ENCODE results near the gene FTL.

The FTL gene

DNA sequence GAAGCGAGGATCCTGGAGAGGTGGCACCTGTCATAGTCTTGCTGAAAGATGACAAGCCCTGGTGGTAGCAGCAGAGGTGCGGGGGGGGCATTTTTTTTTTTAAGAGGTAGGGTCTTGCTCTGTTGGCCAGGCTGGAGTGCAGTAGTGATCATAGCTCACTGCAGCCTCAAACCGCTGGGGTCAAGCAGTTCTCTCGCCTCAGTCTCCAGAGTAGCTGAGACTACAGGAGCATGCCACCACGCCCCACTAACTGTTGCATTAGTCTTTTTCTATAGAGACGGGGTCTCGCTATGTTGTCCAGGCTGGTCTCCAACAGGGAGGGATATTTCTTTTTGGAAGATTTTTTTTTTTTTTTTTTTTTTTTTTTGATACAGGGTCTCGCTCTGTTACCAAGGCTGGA is 7.1 kb upstream of the FTL start:
- POLR2A ChIA-PET: interaction anchor here (0.9 kb wide), 1 partner anchor 10 kb away, joined by 3 read pairs; no protein-coding TSS in a partner anchor
- TF ChIP-seq, protein P1, sequence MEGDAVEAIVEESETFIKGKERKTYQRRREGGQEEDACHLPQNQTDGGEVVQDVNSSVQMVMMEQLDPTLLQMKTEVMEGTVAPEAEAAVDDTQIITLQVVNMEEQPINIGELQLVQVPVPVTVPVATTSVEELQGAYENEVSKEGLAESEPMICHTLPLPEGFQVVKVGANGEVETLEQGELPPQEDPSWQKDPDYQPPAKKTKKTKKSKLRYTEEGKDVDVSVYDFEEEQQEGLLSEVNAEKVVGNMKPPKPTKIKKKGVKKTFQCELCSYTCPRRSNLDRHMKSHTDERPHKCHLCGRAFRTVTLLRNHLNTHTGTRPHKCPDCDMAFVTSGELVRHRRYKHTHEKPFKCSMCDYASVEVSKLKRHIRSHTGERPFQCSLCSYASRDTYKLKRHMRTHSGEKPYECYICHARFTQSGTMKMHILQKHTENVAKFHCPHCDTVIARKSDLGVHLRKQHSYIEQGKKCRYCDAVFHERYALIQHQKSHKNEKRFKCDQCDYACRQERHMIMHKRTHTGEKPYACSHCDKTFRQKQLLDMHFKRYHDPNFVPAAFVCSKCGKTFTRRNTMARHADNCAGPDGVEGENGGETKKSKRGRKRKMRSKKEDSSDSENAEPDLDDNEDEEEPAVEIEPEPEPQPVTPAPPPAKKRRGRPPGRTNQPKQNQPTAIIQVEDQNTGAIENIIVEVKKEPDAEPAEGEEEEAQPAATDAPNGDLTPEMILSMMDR (IDR thresholded peaks at IDR 0.05; ENCODE audit: insufficient read depth, low read length, missing control alignments): no peak
- no peak for DNase-seq (ENCODE audit: low read depth, low spot score)
- CTCF ChIA-PET: no interaction called here
- H3K4me3 ChIP-seq (ENCODE audit: low read depth, low read length): no peak overlapping the region

DNA sequence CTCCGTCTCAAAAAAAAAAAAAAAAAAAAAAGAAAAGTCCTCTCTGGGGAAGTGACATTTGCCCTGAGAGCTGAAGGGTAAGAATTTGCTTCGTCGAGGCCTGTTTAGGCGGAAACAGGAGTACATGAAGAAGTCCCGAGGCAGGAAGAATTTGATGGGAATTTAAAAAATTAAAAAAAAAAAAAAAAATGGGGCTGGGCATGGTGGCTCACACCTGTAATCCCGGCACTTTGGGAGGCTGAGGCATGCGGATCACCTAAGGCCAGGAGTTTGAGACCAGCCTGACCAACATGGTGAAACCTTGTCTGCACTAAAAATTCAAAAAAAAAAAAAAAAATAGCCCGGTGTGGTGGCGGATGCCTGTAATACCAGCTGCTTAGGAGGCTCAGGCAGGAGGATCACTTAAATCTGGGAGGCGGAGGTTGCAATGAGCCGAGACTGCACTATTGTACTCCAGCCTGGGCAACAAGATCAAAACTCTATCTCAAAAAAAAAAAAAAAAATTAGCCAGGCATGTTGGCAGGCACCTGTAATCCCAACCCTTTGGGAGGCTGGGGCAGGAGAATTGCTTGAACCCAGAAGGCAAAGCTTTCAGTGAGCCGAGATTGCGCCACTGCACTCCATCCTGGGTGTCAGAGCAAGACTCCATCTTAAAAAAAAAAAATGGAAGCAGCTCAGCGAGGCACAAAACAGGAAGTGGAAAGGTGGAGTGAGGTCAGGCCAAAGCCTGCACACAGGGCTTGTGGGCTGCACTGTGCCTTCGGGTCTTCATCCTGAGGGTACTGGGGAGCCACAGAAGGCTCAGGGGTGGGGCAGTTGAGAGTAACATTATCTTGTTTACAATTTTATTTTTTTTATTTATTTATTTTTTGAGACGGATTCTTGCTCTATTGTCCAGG is 5.5 kb upstream of the FTL start:
- DNase-seq (ENCODE audit: low read depth, low spot score): no peak
- ChIA-PET POLR2A (interaction anchor here (0.6 to 0.7 kb wide), 2 partner anchors 59 to 114 kb away, joined by 3 to 4 read pairs; no protein-coding TSS in a partner anchor), CTCF (interaction anchor here (1.2 kb wide), 1 partner anchor 11 kb away, joined by 7 read pairs; no protein-coding TSS in a partner anchor)
- TF ChIP-seq, protein P1 (IDR thresholded peaks at IDR 0.05; ENCODE audit: insufficient read depth, low read length, missing control alignments): no peak
- H3K4me3 ChIP-seq (ENCODE audit: low read depth, low read length): no peak overlapping the region

DNA sequence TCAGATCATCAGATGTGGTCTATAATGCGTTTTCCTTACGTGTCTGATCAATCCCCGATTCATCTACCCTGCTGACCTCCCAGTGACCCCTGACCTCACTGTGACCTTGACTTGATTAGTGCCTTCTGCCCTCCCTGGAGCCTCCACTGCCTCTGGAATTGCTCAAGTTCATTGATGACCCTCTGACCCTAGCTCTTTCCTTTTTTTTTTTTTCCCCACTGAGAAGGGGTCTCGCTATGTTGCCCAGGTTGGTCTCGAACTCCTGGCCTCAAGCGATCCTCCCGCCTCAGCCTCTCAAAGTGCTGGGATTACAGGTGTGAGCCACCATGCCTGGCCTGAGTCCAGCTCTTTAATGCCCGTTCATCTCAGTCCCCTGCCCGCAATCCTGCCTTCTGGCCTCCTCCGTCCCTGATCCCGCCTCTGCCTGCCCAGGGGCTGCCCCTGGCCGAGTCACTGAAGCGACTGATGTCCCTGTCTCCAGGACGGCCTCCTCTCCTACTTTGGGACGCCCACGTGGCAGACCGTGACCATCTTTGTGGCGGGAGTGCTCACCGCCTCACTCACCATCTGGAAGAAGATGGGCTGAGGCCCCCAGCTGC is 4.0 kb upstream of the FTL start:
- ChIA-PET POLR2A (interaction anchor here (0.5 to 2.0 kb wide), 4 partner anchors 32 to 173 kb away, joined by 3 to 8 read pairs (median 4); partner anchors contain the start of genes GYS1 and NUCB1), CTCF (interaction anchor here (0.8 to 2.3 kb wide), 3 partner anchors 9 to 173 kb away, joined by 3 to 6 read pairs (median 5); no protein-coding TSS in a partner anchor)
- TF ChIP-seq, protein P1 (IDR thresholded peaks at IDR 0.05; ENCODE audit: insufficient read depth, low read length, missing control alignments): no peak
- DNase-seq (ENCODE audit: low read depth, low spot score): no peak
- no peak overlapping the region for H3K4me3 ChIP-seq (ENCODE audit: low read depth, low read length)

DNA sequence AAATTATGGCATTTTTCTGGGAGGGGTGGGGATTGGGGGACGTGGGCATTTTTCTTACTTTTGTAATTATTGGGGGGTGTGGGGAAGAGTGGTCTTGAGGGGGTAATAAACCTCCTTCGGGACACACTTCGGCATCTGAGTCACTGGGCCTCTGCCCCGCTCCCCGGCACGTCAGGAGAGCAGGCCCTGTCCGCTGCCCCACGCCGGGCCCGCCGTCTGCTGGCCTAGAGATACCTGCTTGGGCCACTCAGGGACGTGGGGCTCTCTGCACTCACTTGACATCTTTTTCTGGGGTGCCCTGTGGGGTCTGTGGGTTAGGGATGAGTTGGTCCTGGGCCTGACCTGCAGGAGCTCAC is 3.5 kb upstream of the FTL start:
- CTCF ChIA-PET: interaction anchor here (0.8 to 2.3 kb wide), 3 partner anchors 9 to 174 kb away, joined by 3 to 6 read pairs (median 5); no protein-coding TSS in a partner anchor
- no peak for DNase-seq (ENCODE audit: low read depth, low spot score)
- TF ChIP-seq, protein P1 (IDR thresholded peaks at IDR 0.05; ENCODE audit: insufficient read depth, low read length, missing control alignments): no peak
- POLR2A ChIA-PET: interaction anchor here (0.5 to 2.0 kb wide), 4 partner anchors 32 to 153 kb away, joined by 3 to 8 read pairs (median 4); partner anchors contain the start of genes GYS1 and NUCB1
- no peak overlapping the region for H3K4me3 ChIP-seq (ENCODE audit: low read depth, low read length)

DNA sequence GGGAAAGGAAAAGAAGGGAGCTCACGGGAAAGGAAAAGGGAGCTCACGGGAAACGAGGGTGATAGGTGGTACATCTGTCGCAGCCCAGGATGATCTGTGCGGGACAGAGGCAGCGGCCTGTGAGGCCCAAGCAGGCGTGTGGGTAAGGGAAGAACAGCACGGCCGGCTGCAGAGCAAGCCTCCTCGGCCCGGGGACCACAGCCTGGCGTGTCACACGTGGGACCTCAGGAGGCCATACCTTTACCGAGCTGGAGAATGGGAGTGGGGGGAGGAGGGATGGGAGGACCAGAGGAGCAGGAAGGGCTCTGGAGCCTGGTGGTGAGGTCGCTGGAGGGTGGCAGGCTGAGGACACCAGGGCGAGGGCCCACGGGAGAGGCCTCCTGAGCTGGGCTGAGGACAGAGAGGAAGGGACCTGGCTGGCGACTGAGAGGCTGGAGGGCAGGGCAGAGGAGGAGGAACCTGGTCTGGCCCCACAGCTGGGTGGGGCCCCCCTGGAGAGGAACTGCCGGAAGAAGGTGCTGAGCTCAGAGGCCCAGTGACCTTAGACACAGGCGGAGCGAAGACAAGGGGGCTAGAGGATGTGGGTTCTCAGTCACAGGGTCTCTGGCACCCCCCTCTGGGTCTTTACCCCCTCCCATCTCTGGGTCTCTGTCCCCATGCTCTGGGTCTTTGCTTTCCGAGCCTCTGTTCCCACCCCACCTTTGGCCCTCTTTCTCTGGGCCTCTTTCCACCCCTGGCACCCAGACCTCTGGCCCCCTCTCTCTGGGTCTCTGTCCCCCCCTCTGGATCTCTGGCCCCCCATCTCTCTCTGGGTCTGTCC is 2.9 kb upstream of the FTL start:
- no peak overlapping the region for H3K4me3 ChIP-seq (ENCODE audit: low read depth, low read length)
- TF ChIP-seq, protein P1 (IDR thresholded peaks at IDR 0.05; ENCODE audit: insufficient read depth, low read length, missing control alignments): no peak
- ChIA-PET POLR2A (interaction anchor here (0.5 to 2.0 kb wide), 4 partner anchors 31 to 154 kb away, joined by 3 to 8 read pairs (median 4); partner anchors contain the start of genes GYS1 and NUCB1), CTCF (interaction anchor here (0.8 to 2.3 kb wide), 3 partner anchors 8 to 174 kb away, joined by 3 to 6 read pairs (median 5); no protein-coding TSS in a partner anchor)
- DNase-seq (ENCODE audit: low read depth, low spot score): no peak
